Liver (tissue), 9 donors: ENCODE measurements around the gene HPN. TPM values are rescaled to one million over a fixed set of nuclear protein-coding genes. Genes with fewer than 3 reads are reported as not detected.

Source experiments
- DNase-seq: peaks from one replicate; pipeline ENCODE4 v3.0.0-alpha.2; 2017; ENCODE audit warnings: low spot score
- H3K27ac ChIP-seq, 2 donors: one replicate each; pipeline ENCODE4 v1.7.0; 2013; ENCODE audit warnings: inconsistent platforms in 2 of 2, low read length in 2 of 2, control low read depth in 1 of 2, low read depth in 1 of 2, mild to moderate bottlenecking in 1 of 2
- H3K27me3 ChIP-seq, 4 donors: one replicate each; pipeline versions ENCODE4 v1.6.1 to v1.7.0; 2013; ENCODE audit warnings: low read length in 3 of 4, inconsistent platforms in 1 of 4, mild to moderate bottlenecking in 1 of 4, moderate library complexity in 1 of 4; ENCODE audit not compliant: control insufficient read depth in 4 of 4, insufficient read depth in 4 of 4
- H3K36me3 ChIP-seq, 4 donors: one replicate each; pipeline versions ENCODE4 v1.6.1 to v1.7.0; 2013; ENCODE audit warnings: low read length in 3 of 4, mild to moderate bottlenecking in 3 of 4, low read depth in 1 of 4, moderate library complexity in 1 of 4; ENCODE audit not compliant: control insufficient read depth in 4 of 4, insufficient read depth in 3 of 4
- H3K4me1 ChIP-seq, 4 donors: one replicate each; pipeline versions ENCODE4 v1.6.1 to v1.7.0; 2013; ENCODE audit warnings: low read length in 3 of 4, mild to moderate bottlenecking in 3 of 4, moderate library complexity in 1 of 4; ENCODE audit not compliant: control insufficient read depth in 4 of 4, insufficient read depth in 4 of 4
- H3K4me3 ChIP-seq, 3 donors: one replicate each; pipeline versions ENCODE4 v1.6.1 to v1.7.0; 2013; ENCODE audit warnings: low read length in 3 of 3, control low read depth in 1 of 3, low read depth in 1 of 3, mild to moderate bottlenecking in 1 of 3
- H3K9ac ChIP-seq, 2 donors: one replicate each; pipeline ENCODE4 v1.7.0; 2013; ENCODE audit warnings: low read length in 2 of 2, mild to moderate bottlenecking in 2 of 2, moderate library complexity in 2 of 2, control low read depth in 1 of 2, low read depth in 1 of 2
- H3K9me3 ChIP-seq, 4 donors: one replicate each; pipeline versions ENCODE4 v1.6.1 to v1.7.0; 2013; ENCODE audit warnings: low read length in 3 of 4; ENCODE audit not compliant: control insufficient read depth in 4 of 4
- EGR1 ChIP-seq, 2 donors: IDR thresholded peaks; 2 replicates each; pipeline ENCODE4 v1.6.1; 2016 to 2018; ENCODE audit warnings: antibody characterized with exemption in 2 of 2, low read depth in 2 of 2
- FOXA1 ChIP-seq: IDR thresholded peaks from 2 replicates; pipeline ENCODE4 v1.6.1; 2016; ENCODE audit warnings: antibody characterized with exemption
- FOXA2 ChIP-seq: IDR thresholded peaks from 2 replicates; pipeline ENCODE4 v1.6.1; 2016; ENCODE audit warnings: antibody characterized with exemption
- GABPA ChIP-seq, 2 donors: IDR thresholded peaks in 1 of 2; conservative IDR thresholded peaks in 1 of 2; 2 replicates each; pipeline ENCODE4 v1.6.1; 2016; ENCODE audit warnings: antibody characterized with exemption in 2 of 2, mild to moderate bottlenecking in 1 of 2, moderate library complexity in 1 of 2
- HNF4A ChIP-seq, 2 donors: conservative IDR thresholded peaks; 2 replicates each; pipeline ENCODE4 v1.6.1; 2016; ENCODE audit warnings: antibody characterized with exemption in 2 of 2, mild to moderate bottlenecking in 2 of 2
- HNF4G ChIP-seq: IDR thresholded peaks from 2 replicates; pipeline ENCODE4 v1.6.1; 2016; ENCODE audit warnings: antibody characterized with exemption
- JUND ChIP-seq, 2 donors: IDR thresholded peaks; 2 replicates each; pipeline ENCODE4 v1.6.1; 2016; ENCODE audit warnings: antibody characterized with exemption in 2 of 2
- NR2F2 ChIP-seq: IDR thresholded peaks from 2 replicates; pipeline ENCODE4 v1.6.1; 2016; ENCODE audit warnings: antibody characterized with exemption
- RAD21 ChIP-seq, 2 donors: IDR thresholded peaks; 2 replicates each; pipeline ENCODE4 v1.6.1; 2016; ENCODE audit warnings: antibody characterized with exemption in 2 of 2, mild to moderate bottlenecking in 2 of 2
- RXRA ChIP-seq, 2 donors: IDR thresholded peaks; 2 replicates each; pipeline ENCODE4 v1.6.1; 2017 to 2018; ENCODE audit warnings: antibody characterized with exemption in 2 of 2, mild to moderate bottlenecking in 1 of 2
- SP1 ChIP-seq: IDR thresholded peaks from 2 replicates; pipeline ENCODE4 v1.6.1; 2018; ENCODE audit warnings: antibody characterized with exemption, mild to moderate bottlenecking
- TAF1 ChIP-seq: conservative IDR thresholded peaks from 2 replicates; pipeline ENCODE4 v1.6.1; 2016; ENCODE audit warnings: antibody characterized with exemption, mild to moderate bottlenecking
- YY1 ChIP-seq: IDR thresholded peaks from 2 replicates; pipeline ENCODE4 v1.6.1; 2016; ENCODE audit warnings: antibody characterized with exemption, mild to moderate bottlenecking
- WGBS: extraction: QIAGEN DNeasy Blood & Tissue Kit; methylation state at CpG from one replicate; pipeline ENCODE4 v1.1.7; 2013; 5-methylcytosine and 5-hydroxymethylcytosine counted together
- polyA plus RNA-seq, 2 donors: library from polyadenylated mRNA; stranded (reverse) in 1 of 2; unstranded in 1 of 2; fragments of 200-250 nt in 1 of 2; fragments of >200 nt in 1 of 2; fragmentation: Nextera tagmentation in 1 of 2; extraction: Ambion mirVana in 1 of 2; gene quantifications; one replicate each; pipeline versions ENCODE4 v1.2.1 to v1.2.3, GENCODE V29; 2013 to 2015
- total RNA-seq, 2 donors: library from RNA; depleted of rRNA; stranded (reverse); fragments of >200 nt; gene quantifications; one replicate each; pipeline ENCODE4 v1.2.3, GENCODE V29; 2014
- TF ChIP-seq, protein P1 (sequence below): IDR thresholded peaks from 2 replicates; pipeline ENCODE4 v1.6.1; 2016; ENCODE audit warnings: antibody characterized with exemption, mild to moderate bottlenecking
- TF ChIP-seq, protein P2 (sequence below): IDR thresholded peaks from 2 replicates; pipeline ENCODE4 v1.6.1; 2016; ENCODE audit warnings: antibody characterized with exemption
- TF ChIP-seq, protein P3 (sequence below): IDR thresholded peaks from 2 replicates; pipeline ENCODE4 v1.6.1; 2016; ENCODE audit warnings: antibody characterized with exemption
- TF ChIP-seq, protein P4 (sequence below): IDR thresholded peaks from 2 replicates; pipeline ENCODE4 v1.6.1; 2016; ENCODE audit warnings: antibody characterized with exemption
- donor health status: healthy.
- donor health status: healthy.
- donor health status: healthy.
- donor health status: healthy.
- donor health status: healthy.

The HPN gene
- total and polyA plus RNA-seq, 4 donors, result 130 to 535 (median 335) TPM

- TF ChIP-seq, protein P1, sequence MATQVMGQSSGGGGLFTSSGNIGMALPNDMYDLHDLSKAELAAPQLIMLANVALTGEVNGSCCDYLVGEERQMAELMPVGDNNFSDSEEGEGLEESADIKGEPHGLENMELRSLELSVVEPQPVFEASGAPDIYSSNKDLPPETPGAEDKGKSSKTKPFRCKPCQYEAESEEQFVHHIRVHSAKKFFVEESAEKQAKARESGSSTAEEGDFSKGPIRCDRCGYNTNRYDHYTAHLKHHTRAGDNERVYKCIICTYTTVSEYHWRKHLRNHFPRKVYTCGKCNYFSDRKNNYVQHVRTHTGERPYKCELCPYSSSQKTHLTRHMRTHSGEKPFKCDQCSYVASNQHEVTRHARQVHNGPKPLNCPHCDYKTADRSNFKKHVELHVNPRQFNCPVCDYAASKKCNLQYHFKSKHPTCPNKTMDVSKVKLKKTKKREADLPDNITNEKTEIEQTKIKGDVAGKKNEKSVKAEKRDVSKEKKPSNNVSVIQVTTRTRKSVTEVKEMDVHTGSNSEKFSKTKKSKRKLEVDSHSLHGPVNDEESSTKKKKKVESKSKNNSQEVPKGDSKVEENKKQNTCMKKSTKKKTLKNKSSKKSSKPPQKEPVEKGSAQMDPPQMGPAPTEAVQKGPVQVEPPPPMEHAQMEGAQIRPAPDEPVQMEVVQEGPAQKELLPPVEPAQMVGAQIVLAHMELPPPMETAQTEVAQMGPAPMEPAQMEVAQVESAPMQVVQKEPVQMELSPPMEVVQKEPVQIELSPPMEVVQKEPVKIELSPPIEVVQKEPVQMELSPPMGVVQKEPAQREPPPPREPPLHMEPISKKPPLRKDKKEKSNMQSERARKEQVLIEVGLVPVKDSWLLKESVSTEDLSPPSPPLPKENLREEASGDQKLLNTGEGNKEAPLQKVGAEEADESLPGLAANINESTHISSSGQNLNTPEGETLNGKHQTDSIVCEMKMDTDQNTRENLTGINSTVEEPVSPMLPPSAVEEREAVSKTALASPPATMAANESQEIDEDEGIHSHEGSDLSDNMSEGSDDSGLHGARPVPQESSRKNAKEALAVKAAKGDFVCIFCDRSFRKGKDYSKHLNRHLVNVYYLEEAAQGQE, result no peak
These were observed 8.2 kb upstream of the HPN start (continued) for GRCh38 chr19:35033067-35034004.

DNA sequence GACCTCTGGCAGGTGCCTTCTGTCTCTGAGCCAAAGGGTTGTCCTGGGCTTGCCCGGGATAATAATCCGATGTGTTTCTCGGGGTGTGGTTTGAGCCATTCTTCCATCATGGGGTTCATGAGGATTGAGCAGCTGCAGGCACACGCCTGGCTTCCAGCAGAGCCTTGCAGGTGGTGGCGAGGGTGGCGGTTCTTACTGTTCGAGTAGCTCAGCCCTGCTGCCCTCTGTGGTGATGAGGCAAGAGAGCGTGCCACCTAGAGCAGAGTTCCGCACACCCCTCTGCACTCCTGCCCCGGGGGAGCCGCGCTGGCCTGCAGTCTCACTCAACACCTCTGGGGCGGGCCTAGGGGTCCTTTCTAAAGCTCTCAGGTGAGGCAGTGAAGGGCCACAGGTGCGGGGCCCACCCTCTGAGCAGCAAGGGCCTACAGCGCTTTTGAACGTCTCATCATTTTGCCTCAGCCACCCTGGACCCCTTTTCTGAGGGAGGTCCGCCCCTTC lies 7.5 kb upstream of the HPN start:
- no peak overlapping the region for H3K4me3 ChIP-seq
- peaks cover 6 to 24% (median 8%) of the 10 kb centered on the region in 4 donors for H3K4me1 ChIP-seq
- no peak overlapping the region for H3K27ac ChIP-seq
- WGBS, result 91% methylated on average over 17 of the region's 17 CpGs
- no peaks in the 10 kb centered on the region for H3K27me3 ChIP-seq
- TF ChIP-seq HNF4G (no peak), FOXA2 (no peak), RXRA (IDR thresholded peaks at IDR 0.05) (no peak), SP1 (no peak), HNF4A (conservative IDR thresholded peaks at IDR 0.05) (no peak), EGR1 (IDR thresholded peaks at IDR 0.05; ENCODE audit: low read depth in 2 of 2) (no peak), YY1 (no peak), FOXA1 (no peak), TAF1 (no peak), GABPA (IDR thresholded peaks at IDR 0.05 in 1 of 2, conservative IDR thresholded peaks at IDR 0.05 in 1 of 2) (no peak), JUND (IDR thresholded peaks at IDR 0.05) (no peak), NR2F2 (no peak), RAD21 (IDR thresholded peaks at IDR 0.05) (no peak)
- TF ChIP-seq, protein P1, result no peak
- TF ChIP-seq, protein P2, sequence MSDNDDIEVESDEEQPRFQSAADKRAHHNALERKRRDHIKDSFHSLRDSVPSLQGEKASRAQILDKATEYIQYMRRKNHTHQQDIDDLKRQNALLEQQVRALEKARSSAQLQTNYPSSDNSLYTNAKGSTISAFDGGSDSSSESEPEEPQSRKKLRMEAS, result no peak
- TF ChIP-seq, protein P3, sequence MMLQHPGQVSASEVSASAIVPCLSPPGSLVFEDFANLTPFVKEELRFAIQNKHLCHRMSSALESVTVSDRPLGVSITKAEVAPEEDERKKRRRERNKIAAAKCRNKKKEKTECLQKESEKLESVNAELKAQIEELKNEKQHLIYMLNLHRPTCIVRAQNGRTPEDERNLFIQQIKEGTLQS, result no peak
- TF ChIP-seq, protein P4, sequence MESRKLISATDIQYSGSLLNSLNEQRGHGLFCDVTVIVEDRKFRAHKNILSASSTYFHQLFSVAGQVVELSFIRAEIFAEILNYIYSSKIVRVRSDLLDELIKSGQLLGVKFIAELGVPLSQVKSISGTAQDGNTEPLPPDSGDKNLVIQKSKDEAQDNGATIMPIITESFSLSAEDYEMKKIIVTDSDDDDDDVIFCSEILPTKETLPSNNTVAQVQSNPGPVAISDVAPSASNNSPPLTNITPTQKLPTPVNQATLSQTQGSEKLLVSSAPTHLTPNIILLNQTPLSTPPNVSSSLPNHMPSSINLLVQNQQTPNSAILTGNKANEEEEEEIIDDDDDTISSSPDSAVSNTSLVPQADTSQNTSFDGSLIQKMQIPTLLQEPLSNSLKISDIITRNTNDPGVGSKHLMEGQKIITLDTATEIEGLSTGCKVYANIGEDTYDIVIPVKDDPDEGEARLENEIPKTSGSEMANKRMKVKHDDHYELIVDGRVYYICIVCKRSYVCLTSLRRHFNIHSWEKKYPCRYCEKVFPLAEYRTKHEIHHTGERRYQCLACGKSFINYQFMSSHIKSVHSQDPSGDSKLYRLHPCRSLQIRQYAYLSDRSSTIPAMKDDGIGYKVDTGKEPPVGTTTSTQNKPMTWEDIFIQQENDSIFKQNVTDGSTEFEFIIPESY, result no peak
- no peaks in the 10 kb centered on the region for H3K9me3 ChIP-seq
- no peak overlapping the region for H3K9ac ChIP-seq
- DNase-seq, result no peak
- no peaks in the 10 kb centered on the region for H3K36me3 ChIP-seq
